Measurements from ENCODE around the gene SPINT2.
"Not testable (repeated sequence)": the region's sequence is repeated elsewhere in the genome, so short reads cannot be mapped to it uniquely, and the experiment has no call there.

The SPINT2 gene, protein sequence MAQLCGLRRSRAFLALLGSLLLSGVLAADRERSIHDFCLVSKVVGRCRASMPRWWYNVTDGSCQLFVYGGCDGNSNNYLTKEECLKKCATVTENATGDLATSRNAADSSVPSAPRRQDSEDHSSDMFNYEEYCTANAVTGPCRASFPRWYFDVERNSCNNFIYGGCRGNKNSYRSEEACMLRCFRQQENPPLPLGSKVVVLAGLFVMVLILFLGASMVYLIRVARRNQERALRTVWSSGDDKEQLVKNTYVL

DNA sequence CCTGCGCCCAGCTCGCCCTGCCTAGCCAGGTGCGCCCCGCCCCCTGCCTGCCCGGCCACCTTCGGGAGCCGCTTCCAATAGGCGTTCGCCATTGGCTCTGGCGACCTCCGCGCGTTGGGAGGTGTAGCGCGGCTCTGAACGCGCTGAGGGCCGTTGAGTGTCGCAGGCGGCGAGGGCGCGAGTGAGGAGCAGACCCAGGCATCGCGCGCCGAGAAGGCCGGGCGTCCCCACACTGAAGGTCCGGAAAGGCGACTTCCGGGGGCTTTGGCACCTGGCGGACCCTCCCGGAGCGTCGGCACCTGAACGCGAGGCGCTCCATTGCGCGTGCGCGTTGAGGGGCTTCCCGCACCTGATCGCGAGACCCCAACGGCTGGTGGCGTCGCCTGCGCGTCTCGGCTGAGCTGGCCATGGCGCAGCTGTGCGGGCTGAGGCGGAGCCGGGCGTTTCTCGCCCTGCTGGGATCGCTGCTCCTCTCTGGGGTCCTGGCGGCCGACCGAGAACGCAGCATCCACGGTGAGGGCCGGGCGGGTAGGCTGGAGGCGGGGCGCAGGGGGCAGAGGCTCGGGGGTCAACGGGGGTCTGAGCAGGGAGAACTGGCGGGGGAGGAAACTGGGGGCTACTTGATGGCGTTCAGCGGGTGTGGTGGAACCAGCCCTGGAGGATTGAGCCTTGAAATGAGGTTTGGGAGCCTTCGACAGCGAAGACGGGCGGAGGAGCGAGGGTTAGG, at the start of gene SPINT2:
SPINT2 (plus strand) TSS at position 88 of the 727 bp plus-strand sequence; CDS start at position 408, 320 bp downstream.
- DNase-seq (ENCODE audit: low spot score) = no peak

GRCh38 chr19:38216785-38217641, 47.4 kb upstream of the SPINT2 start:
- no peak for DNase-seq (ENCODE audit: low spot score)

GRCh38 chr19:38218204-38218603, 46.2 kb upstream of the SPINT2 start:
- no peak for DNase-seq (ENCODE audit: low spot score)

DNA sequence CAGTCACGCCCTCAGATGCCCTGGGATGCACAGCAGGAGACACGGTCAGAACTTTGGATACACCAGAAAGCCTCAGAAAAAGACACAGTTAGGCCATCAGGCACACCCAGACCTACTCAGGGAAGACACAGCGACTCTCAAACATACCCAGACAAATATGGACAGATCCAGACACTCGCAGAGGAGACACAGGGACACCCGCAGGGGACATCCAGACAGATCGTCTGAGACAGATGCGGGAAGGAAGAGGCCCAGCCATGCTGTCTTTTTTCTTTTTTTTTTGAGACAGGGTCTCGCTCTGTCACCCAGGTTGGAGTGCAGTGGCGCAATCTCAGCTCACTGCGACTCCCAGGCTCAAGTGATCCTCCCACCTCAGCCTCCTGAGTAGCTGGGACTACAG, 45.2 kb upstream of the SPINT2 start:
- DNase-seq (ENCODE audit: low spot score) = no peak

- DNase-seq (ENCODE audit: low spot score) = no peak
Observed at GRCh38 chr19:38221421-38221820, 43.0 kb upstream of the SPINT2 start.

DNA sequence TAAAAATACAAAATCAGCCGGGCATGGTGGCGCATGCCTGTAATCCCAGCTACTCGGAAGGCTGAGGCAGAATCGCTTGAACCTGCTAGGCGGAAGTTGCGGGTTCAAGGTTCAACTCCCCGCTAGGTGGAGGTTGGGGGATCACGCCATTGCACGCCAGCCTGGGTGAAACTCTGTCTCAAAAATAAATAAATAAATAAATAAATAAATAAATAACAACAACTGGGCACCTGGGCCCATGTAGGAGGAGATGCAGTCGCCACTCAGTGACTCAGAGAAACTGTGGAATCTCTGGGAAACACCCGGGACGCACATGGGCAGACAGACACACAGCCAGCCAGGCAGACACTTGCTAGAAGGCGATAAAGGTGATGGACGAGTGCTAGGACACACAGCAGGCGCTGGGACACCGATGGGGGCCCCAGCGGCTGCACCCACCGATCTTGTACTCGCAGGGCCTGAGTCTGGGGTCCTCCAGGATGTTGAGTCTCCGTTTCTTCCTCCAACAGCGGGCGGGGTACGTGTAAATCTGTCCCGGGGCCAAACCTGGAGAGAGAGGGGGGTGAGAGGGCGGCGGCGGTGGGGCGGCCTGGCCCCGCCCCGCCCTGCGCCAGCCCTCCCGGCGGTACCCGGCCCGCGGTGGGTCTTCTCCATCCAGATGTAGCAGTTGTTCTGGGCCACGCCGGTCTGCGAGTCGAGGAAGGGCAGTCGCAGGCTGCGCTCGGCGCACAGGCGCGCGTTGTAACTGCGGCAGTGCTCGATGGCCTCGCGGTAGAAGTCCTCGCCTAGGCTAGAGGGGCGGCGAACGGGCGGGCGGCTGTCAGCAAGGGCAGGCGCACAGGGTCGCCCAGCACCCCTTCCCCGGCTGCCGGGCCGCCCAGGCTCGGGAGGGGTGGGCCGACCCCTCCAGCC, 42.2 kb upstream of the SPINT2 start:
- DNase-seq (ENCODE audit: low spot score) = no peak

- no peak for DNase-seq (ENCODE audit: low spot score)
Observed at GRCh38 chr19:38223119-38223523, 41.3 kb upstream of the SPINT2 start.

- no peak for DNase-seq (ENCODE audit: low spot score)
Observed at GRCh38 chr19:38223617-38224013, 40.8 kb upstream of the SPINT2 start.

DNA sequence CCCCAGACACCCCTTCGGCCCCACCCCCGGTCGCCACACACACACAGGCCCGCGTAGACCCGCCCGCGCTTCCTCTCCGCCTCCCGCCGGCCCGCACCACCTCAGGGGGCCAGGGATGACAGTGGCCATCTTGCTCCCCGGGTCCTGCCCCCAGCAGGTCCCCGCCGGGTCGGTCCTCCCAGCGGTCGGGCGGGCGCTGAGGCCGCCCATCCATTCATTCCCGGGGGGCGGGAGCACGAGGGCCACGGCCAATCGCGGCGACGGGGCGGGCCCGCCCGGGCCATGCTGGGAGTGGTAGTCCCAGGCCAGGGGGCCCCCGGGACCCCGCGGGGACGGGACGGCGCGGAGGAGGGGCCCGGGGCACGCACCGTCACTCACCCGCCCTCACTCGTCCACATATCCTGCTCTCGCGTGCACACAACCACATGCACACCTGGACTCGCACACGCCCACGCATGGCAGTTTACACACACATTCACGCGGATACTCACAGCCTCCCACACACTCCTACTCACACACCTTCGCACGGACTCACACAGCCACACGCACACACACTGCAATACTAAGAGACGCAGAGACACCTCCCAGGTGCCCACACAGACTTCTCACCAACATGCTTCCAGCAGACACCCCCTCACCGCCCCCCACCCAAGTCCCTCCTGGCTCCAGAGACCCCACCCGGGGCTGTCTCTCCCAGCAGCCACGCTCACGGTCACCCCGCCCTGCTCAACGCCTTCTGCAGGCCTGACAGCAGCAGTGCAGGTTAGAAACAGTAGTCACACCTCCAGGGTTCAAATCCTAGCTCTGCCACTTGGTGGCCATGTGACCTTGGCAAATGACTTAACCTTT, 40.1 kb upstream of the SPINT2 start, which contains the start of gene DPF1:
DPF1 (minus strand) TSS at position 209 of the 849 bp plus-strand sequence; CDS start at position 129, 80 bp downstream.
- peak; percentile 77 for DNase-seq (ENCODE audit: low spot score)

DNA sequence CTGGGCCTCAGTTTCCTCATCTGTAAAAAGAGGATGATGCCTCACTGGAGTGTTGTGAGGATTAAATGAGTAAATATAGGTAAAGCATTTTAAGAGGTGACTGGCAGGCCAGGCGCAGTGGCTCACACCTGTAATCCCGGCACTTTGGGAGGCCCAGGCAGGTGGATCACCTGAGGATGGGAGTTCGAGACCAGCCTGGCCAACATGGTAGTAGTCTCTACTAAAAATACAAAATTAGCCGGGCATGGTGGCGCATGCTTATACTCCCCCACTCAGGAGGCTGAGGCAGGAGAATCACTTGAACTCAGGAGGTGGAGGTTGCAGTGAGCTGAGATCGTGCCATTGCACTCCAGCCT, 39.5 kb upstream of the SPINT2 start:
- not testable (repeated sequence) for DNase-seq (ENCODE audit: low spot score)

DNA sequence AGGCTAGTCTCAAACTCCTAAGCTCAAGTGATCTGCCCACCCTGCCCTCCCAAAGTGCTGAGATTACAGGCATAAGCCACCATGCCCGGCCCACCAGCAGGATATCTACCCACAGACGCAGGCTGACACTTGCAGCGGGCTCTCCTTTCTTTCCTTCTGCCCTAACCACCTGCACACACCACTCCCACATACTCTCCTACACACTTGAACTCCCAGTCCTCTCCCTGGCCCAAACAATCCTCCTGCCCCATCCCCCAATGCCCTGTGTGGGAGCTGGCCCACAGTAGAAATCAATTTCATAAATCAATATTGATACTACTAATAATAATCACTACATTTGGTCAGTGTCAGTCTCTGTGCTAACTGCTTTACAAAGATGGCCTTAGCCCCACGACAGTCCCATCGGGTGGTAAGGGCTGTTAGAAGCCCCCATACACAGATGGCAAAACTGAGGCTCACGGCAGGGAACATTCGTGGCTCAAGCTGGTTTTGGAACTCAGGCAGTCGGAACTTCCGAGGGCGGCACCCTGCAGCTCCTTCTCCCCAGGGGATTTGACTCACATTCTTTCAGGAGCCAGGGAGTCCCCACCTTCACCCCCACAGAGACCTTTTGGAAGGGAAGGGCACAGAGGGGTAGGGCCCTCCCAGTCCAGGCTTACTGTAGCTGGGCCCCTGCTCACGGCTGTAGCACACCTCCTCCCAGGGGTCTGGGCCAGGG, 36.9 kb upstream of the SPINT2 start:
- DNase-seq (ENCODE audit: low spot score) = no peak

DNA sequence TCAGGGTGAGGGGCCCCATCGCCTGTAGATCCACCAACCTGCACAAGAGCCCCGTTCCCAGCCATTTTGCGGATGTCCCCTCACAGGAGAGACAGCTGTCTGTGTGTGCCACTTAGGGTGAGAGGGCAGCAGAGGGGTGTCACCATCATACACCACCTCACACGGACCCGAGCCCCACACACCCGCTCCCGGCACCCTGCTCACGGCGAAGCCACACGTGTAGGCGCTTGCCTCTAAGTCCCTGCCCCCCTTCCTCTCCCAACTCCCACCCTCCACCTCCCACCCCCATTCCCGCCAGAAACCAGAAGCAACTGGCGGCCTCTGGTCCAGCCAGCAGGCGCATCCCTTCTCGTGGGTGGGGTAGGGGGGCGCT, 36.4 kb upstream of the SPINT2 start:
- no peak for DNase-seq (ENCODE audit: low spot score)

- peak; percentile 53 for DNase-seq (ENCODE audit: low spot score)
Observed at GRCh38 chr19:38228491-38229439, 35.6 kb upstream of the SPINT2 start.

DNA sequence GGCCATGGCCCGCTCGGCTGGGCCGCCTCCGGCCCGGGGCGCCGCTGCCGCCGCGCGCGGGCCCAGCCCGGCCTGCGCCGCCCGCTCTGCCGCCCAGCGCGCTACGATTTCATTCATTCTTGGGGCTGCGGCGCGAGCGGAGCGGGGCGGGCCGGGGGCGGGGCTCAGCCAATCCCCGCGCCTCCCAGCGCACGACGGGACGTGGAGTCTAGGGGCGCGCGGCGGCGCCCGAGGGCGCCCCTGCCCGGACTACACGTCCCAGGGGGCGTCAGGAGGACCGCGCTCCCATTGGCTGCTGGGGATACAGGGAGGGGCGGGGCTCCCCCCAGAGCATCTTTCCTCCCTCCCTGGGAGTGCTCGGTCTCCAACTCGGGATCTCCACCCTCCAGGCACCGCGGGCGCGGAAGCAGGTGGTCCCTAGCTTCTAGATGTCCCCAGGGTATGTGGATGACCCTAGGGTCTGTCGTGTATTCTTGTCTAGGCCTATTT, 34.7 kb upstream of the SPINT2 start:
- peak; percentile 96 for DNase-seq (ENCODE audit: low spot score)

GRCh38 chr19:38230506-38231133, 33.8 kb upstream of the SPINT2 start:
- not testable (repeated sequence) for DNase-seq (ENCODE audit: low spot score)

DNA sequence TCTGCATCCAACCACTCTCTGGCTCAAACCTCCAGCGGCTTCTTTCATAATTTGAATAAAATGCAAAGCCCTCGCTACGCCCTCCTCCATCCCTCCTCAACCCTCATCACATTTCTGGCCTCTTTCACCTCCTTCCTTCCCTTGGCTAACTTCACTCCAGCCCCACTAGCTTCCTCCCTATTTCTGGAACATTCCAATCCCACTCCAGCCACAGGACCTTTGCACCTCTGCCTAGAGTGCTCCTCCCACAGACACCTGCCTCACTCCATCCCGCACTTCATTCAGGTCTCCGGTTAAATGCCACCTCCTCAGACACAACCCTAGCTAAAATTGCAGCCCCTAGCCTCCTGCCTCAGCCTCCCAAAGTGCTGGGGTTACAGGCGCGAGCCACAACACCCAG, 32.5 kb upstream of the SPINT2 start:
- DNase-seq (ENCODE audit: low spot score) = no peak

DNA sequence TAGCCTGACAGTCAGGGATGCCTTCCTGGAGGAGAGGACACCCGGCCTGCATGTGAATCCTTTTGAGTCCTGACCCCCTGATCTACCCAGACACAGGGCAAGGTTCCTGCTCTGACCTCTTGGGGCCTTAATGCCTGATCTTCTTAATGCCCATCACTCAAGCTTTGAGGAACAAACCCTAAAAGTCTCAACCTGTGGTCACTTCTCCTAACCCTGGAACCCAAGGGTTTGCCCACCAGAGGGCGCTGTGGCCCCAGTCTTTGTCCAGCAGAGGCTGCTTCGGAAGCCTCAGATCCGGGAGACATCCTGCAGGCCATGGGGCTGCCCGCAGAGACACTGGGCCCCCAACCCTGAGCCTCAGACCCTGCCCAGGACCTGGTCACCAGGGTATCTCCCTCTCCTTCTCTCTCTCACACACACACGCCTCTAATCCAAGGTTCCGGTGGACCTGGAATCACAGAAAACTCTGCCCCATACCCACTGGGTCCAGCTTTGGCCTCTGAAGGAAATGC, 30.6 kb upstream of the SPINT2 start:
- DNase-seq (ENCODE audit: low spot score) = peak; percentile 80

GRCh38 chr19:38234615-38235014, 29.8 kb upstream of the SPINT2 start:
- DNase-seq (ENCODE audit: low spot score) = no peak

Data from Ammon's horn (tissue), 1 donor.